ENCODE results near the gene CCDC12.

The CCDC12 gene

DNA sequence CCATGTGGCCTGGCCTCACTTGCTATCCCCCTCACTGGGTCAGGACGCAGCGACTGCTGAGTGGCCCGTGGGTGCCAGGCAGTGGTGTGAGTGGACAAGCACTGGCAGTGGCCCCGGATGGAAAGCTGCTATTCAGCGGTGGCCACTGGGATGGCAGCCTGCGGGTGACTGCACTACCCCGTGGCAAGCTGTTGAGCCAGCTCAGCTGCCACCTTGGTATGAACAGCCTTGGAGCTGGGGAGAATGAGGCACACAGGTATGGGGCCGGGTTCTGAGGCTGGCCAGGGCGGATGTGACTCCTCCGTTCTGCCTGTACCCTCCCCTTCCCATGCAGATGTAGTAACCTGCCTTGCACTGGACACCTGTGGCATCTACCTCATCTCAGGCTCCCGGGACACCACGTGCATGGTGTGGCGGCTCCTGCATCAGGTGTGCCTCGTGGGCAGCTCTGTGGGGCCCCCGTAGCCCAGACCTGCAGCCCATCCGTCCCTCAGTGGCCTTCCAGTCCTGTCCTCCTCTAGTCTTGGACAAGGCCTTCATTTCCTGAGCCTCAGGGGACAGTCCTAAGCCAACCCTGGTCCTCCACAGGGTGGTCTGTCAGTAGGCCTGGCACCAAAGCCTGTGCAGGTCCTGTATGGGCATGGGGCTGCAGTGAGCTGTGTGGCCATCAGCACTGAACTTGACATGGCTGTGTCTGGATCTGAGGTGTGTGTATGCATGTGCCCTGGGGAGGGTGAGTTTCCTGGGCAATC is 31.1 kb upstream of the CCDC12 start:
- no peak for DNase-seq (ENCODE audit: low spot score)

DNA sequence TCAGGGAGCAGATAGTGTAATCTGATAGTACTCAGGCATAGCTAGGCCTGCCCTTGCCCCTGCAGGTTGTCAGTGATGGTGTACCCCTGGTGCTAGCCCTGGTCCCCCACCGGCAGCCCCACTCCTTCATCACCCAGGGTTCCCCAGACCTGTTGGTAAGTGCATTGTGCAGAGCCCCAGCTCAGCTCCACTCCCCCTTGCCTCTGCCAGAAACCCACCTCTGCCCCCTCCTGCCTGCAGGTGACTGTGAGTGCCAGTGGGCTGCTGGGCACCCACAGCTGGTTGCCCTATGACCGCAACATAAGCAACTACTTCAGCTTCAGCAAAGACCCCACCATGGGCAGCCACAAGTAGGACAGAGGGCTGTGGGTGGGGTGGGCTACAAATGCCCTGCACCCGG is 30.5 kb upstream of the CCDC12 start:
- no peak for DNase-seq (ENCODE audit: low spot score)

DNA sequence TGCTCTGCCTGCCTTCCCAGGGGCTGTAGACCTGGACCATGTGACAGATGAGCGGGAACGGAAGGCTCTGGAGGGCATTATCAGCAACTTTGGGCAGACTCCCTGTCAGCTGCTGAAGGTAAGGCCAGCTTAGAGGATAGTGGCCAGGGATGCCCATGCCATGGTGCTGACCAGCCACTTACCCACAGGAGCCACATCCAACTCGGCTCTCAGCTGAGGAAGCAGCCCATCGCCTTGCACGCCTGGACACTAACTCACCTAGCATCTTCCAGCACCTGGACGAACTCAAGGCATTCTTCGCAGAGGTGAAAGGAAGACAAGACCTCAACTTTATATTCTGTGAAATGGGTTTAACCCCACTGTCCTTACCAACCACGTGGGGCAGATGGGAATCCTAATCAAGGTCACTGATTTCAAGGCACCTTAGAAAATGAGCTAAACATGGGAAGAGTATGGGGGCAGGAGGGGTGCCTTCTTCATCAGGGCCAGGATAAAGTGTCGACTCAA is 29.7 kb upstream of the CCDC12 start:
- no peak for DNase-seq (ENCODE audit: low spot score)

DNA sequence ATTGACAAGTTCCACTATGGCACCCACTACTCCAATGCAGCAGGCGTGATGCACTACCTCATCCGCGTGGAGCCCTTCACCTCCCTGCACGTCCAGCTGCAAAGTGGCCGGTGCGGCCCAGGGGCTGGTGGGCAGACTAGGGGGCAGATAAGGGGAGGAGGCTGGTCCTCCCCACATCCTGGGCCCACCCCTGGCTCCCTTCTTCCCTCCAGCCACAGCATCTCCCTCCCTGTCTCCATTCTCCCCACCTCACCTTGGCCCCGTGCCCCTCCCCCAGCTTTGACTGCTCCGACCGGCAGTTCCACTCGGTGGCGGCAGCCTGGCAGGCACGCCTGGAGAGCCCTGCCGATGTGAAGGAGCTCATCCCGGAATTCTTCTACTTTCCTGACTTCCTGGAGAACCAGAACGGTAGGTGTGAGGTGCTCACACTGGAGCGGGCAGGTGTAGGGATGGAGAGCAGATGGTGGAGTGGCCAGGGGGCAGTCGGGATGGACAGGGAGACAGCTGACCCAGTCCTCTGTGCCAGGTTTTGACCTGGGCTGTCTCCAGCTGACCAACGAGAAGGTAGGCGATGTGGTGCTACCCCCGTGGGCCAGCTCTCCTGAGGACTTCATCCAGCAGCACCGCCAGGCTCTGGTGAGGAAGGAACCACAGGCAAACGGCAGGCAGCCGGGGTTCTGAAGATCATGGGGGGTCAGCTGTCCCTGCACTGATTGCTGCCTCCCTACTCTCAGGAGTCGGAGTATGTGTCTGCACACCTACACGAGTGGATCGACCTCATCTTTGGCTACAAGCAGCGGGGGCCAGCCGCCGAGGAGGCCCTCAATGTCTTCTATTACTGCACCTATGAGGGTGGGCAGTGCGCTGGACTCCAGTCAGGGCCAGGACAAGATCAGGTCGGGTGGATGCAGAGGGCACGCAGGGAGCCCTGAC is 28.9 kb upstream of the CCDC12 start:
- DNase-seq (ENCODE audit: low spot score): no peak

DNA sequence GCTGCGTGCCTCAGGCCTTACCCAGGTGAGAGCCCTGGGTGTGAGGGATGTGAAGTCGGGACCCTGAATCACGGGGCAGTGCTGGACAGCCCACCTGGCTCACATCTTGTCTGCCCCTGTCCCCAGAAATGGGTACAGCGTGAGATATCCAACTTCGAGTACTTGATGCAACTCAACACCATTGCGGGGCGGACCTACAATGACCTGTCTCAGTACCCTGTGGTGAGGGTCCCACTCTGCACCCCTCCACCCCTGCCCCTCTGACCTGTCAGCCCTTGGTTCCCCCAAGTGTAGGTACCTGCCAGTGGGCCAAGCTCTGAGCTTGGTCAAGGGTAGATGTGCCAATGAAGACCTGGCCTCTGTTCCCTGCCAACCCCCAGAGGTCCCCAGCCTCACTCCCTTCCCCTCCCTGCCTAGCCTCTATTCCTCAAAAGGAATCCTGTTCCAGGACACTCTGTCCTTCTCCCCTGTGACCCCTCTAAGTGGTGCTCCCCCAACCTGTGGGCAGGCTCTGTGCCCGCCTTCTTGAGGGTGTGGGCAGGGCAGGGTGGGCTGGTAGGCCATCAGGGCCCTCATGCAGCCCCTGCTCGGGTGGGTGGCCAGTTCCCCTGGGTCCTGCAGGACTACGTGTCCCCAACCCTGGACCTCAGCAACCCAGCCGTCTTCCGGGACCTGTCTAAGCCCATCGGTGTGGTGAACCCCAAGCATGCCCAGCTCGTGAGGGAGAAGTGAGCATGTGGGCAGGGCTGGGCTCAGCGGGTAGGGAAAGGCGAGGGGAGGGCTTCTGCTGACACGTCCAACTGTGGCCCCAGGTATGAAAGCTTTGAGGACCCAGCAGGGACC is 28.0 kb upstream of the CCDC12 start:
- no peak for DNase-seq (ENCODE audit: low spot score)

DNA sequence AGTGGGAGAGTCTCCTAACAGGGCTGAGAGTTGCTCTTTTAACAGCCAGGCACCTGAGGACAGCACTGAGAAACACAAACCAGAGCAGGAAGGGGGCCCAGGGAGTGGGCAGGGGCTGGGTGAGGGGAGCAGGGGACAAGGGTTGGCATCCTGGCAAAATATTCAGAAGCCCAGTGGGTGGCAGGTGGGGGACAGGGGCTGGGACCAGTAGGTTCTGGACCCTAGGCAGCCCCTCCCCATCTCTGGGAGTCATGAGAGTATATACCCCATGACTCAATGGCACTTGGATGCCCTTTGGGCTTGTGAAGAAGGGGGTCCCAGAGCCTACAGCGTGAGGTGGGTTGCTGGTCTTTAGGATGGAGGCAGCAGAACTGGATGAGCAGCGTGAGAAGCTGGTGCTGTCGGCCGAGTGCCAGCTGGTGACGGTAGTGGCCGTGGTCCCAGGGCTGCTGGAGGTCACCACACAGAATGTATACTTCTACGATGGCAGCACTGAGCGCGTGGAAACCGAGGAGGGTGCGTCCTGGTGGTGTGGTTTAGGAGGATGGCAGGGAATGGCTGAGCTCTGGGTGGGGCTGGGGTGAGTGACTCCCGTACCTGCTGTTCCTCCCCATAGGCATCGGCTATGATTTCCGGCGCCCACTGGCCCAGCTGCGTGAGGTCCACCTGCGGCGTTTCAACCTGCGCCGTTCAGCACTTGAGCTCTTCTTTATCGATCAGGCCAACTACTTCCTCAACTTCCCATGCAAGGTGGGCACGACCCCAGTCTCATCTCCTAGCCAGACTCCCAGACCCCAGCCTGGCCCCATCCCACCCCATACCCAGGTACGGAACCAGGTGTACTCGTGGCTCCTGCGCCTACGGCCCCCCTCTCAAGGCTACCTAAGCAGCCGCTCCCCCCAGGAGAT is 27.2 kb upstream of the CCDC12 start:
- DNase-seq (ENCODE audit: low spot score): no peak

DNA sequence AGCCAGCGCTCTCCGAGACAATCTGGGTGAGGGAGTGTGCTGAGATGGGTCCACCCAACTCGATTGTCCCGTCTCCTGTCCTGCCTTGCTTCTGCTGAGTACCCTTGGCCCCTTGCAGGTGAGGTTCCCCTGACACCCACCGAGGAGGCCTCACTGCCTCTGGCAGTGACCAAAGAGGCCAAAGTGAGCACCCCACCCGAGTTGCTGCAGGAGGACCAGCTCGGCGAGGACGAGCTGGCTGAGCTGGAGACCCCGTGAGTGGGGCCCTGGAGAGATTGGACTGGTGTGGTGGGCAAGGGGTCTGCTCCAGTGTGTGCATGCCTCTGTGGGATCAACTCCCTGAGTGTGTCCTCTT is 26.5 kb upstream of the CCDC12 start:
- DNase-seq (ENCODE audit: low spot score): no peak

DNA sequence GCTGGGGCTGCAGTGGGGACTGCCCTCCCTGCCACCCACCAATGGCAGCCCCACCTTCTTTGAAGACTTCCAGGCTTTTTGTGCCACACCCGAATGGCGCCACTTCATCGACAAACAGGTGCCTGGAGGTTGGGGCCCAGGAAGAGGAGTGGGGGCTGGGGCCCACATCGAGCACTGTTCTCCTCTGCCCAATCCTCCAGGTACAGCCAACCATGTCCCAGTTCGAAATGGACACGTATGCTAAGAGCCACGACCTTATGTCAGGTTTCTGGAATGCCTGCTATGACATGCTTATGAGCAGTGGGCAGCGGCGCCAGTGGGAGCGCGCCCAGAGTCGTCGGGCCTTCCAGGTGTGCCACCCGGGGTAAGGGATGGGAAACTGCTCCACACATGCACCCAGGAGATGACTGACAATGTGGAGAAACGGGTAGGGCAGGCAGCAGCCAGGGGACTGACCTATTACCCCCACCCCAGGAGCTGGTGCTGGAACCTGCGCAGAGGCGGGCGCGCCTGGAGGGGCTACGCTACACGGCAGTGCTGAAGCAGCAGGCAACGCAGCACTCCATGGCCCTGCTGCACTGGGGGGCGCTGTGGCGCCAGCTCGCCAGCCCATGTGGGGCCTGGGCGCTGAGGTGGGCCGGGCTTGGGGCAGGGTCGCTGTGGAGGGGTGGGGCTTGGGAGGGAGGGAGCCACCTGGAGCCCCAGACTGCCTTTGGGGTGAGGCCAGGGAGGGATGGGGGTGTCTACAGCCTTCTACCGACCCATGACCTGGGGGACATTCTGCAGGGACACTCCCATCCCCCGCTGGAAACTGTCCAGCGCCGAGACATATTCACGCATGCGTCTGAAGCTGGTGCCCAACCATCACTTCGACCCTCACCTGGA is 25.9 kb upstream of the CCDC12 start:
- DNase-seq (ENCODE audit: low spot score): no peak

DNA sequence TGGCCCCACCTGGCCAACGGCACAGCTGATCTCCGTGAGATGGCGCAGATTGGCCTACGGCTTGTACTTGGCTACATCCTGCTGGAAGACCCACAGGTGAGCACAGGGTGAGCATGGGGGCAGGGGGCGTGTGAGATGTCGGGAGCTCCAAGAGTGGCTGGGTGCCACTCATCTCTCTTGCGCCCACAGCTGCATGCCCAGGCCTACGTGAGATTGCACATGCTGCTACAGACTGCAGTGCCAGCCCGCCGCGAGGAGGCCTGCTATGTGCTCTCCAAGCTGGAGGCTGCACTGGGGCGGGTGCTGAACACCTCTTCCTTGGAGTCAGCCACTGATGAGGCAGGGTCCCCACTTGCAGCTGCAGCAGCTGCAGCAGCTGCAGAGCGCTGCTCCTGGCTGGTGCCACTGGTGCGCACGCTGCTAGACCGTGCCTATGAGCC is 25.2 kb upstream of the CCDC12 start:
- DNase-seq (ENCODE audit: low spot score): no peak

DNA sequence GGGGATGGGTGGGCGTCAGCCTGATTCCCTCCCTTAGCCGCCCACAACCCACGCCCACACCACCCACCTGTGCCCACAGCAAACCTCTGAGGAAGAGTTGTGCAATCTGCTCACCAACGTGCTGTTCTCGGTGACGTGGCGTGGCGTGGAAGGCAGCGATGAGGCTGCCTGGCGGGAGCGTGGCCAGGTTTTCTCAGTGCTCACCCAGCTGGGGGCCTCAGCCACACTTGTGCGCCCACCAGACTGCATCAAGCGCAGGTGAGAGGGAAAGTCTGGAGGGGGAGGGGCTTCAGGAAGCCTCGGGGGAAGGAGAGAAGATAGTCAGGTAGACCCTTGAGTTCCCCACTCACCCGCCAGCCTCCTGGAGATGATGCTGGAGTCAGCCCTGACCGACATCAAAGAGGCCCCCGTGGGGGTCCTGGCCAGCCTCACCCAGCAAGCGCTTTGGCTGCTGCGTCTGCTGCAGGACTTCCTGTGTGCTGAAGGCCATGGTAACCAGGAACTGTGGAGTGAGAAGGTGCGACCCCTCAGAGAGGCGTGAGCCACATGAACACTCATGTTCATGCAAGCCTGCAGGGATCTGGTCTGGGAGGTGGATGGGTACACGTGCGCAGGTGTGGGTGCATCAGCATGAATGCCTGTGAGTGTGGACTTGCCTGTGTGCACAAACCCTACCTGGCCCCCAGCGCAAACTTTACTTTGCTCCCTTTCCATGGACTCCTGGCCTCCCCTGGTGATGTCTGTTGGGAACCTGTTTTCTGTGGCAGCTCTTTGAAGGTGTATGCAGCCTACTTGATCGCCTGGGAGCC is 24.6 kb upstream of the CCDC12 start:
- DNase-seq (ENCODE audit: low spot score): no peak

DNA sequence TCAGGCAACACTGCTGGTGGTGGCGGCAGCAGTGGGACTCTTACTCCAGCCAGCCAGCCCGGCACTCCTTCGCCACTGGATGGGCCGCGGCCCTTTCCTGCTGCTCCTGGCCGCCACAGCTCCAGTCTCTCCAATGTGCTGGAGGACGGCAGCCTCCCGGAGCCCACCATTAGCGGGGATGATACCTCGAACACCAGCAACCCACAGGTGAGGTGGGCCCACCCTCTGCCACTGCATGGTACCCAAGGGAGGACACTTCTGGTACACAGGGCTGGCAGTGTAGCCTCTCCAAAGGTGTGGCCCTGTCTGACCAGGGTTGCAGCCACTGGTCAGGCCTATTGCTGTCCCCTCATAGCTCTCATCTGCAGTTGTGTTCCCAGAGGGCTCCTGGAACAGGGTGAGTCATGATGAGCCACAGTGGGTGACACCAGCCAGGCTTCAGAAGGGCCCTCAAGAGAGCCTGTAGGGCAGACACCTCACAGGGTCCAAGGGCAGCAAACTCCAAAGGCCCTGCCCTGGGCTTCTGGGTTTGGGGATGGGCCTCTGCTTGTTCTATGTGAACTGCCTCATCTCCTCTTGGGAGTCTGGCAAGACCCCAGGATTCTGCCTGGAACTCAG is 23.8 kb upstream of the CCDC12 start:
- DNase-seq (ENCODE audit: low spot score): no peak

DNA sequence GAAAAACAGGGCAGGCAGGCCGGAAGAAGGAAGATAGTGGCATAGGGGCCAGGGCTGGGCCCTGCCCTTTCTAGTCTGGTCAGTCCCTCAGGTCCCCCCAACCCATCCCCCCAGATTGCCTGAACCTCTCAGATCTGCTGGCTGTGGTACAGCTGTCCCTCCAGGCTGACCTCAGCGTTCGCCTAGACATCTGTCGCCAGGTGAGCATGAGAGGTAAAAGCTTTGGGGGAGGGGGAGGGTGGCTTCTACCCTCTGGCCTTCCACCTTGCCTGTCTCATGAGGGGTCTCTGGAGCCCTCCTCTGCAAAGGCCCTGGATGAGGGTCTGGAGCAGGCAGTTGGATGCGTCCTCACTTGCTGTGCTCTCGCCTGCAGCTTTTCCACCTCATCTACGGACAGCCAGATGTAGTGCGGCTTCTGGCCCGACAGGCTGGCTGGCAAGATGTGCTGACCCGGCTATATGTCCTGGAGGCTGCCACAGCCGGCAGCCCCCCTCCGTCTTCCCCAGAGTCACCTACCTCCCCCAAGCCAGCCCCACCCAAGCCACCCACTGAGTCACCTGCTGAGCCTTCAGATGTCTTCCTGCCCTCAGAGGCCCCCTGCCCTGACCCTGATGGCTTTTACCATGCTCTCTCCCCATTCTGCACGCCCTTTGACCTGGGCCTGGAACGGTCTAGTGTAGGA is 23.1 kb upstream of the CCDC12 start:
- no peak for DNase-seq (ENCODE audit: low spot score)

DNA sequence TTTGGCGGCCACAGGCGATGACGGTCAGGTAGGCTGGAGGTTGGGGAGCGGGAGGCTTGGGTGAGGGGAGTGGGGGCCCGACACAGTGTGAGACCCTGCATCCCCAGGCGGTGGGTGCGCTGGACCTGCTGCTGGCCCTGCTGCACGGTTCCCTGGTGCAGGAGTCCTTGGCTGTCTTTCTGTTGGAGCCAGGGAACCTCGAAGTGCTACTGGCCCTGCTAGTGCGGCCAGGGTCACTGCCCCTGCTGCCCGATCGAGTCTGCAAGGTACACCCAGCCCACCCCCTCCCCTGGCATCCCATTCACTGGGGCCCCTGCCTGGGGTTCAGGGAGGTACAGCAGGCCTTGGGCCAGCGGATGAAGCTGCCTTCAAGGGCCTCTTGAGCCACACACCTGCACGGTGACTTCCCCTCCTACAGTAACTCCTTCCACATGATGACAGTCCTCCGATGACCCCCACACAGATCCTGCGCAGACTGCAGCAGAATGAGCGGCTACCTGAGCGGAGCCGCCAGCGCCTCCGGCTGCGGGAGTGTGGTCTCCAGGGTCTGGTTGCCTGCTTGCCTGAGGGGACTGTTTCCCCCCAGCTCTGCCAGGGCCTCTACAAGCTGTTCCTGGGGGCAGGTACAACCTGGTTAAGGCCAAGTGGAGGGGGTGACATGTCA is 22.4 kb upstream of the CCDC12 start:
- DNase-seq (ENCODE audit: low spot score): no peak

DNA sequence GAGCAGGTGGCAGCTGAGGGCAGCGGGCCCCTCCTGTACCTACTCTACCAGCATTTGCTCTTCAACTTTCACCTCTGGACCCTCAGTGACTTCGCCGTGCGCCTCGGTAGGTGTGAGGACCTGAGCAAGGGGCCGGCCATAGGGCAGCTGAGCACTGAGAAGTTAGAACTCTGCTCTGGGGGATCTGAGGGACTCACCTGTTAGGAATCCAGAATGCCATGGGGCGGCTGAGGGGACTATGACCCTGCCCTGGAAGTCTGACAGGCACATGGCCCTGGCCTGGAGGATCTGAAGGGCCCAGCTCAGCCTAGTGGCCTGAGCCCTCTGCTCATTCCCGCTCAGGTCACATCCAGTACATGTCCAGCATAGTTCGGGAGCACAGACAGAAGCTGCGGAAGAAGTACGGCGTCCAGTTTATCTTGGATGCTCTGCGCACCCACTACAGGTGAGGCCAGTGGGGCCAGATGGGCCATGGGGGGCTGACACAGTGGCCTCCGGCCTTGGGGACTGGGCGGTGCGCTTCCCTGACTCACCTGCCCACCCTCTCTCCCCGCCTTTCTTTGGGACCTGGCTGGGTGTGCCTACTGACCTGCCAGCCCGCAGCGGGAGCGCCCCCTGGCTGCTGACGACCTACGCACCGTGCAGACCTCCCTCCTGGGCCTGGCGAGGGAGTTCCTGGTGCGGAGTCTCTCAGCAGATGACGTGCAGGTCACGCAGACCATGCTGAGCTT is 21.7 kb upstream of the CCDC12 start:
- DNase-seq (ENCODE audit: low spot score): peak; percentile 76

DNA sequence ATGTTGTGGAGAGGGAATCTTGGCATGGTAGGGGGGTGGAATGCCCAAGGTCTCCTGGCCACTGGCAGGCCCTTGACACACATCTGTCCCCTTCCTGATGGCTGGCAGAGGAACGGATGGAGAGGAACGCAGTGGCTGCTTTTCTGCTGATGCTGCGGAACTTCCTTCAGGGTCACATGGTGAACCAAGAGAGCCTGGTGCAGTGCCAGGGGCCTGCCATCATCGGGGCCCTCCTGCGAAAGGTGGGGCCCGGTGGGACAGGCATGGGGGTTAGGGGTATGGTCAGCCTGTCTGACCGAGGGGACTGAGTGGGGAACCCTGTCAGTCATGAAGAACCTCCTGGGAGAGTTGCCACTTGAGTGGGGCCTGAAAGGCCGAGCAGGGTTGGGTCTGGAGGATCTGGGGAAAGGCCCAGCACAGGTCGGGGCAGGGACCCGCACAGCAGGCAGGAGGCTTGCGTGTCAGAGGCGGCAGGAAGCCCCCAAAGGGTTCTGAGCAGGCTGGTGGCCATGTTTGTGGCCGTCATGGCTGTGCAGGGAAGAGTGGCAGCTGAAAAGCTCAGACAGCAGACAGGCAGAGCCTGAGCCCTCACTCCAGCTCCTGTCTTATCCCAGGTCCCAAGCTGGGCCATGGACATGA is 21.0 kb upstream of the CCDC12 start:
- no peak for DNase-seq (ENCODE audit: low spot score)

DNA sequence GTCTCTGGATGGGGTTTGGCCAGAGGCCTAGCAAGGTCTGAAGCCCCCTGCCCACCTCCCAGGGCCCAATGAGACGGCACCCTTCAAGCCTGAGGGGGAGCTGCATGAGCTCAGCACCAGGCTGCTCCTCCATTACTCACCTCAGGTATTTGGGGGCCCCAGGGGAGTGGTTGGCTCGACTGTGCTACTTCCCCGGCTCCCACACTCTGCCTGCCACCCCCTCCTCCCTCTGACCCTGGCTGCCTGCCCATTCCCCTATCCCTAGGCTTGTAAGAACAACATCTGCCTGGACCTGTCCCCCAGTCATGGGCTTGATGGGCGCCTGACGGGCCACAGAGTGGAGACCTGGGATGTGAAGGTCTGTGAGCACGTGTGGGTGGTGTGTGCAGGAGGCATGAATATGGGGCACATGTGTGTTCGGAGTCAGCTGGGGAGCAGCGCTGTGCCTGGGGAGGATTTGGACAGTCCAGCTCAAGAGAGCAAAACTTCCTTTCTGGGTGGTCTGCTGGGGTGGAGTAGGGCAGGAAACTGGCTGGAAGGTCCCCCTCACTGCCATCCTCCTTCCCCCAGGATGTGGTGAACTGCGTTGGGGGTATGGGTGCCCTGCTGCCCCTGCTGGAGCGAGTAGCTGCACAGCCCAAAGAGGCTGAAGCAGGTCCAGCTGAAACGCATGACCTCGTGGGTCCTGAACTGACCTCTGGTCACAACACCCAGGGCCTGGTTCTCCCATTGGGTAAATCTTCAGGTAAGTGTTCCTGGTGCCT is 20.3 kb upstream of the CCDC12 start:
- DNase-seq (ENCODE audit: low spot score): no peak

All from hematopoietic multipotent progenitor cell treated with erythropoietin and hydrocortisone succinate and interleukin-3 and kit ligand, for 17 days (in vitro differentiated cells).